Measurements from ENCODE around the gene GRM4.

The GRM4 gene

DNA sequence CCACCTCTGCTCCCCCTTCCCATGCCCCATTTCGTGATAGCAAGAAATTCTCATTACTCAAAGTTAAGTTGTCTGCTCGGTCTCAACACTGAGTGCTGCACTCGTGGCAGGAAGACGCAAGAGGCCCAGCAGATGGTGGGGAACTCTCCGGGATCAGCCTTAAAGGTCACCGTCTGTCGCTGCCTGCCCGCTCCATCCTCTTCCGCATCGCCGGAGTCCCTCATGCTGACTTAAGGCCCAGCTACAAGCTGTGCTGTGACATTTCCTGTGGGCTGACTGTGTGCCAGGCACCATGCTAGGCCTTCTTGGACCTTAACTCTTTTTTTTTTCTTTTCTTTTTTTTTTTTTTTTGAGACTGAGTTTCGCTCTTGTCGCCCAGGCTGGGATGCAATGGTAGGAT lies 17.8 kb downstream of the GRM4 start:
- TF ChIP-seq, protein P1, sequence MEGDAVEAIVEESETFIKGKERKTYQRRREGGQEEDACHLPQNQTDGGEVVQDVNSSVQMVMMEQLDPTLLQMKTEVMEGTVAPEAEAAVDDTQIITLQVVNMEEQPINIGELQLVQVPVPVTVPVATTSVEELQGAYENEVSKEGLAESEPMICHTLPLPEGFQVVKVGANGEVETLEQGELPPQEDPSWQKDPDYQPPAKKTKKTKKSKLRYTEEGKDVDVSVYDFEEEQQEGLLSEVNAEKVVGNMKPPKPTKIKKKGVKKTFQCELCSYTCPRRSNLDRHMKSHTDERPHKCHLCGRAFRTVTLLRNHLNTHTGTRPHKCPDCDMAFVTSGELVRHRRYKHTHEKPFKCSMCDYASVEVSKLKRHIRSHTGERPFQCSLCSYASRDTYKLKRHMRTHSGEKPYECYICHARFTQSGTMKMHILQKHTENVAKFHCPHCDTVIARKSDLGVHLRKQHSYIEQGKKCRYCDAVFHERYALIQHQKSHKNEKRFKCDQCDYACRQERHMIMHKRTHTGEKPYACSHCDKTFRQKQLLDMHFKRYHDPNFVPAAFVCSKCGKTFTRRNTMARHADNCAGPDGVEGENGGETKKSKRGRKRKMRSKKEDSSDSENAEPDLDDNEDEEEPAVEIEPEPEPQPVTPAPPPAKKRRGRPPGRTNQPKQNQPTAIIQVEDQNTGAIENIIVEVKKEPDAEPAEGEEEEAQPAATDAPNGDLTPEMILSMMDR (IDR thresholded peaks at IDR 0.05; ENCODE audit: insufficient read depth, missing control alignments): no peak
- DNase-seq (ENCODE audit: insufficient read length, low spot score) (no peak), FAIRE-seq (no peak)

DNA sequence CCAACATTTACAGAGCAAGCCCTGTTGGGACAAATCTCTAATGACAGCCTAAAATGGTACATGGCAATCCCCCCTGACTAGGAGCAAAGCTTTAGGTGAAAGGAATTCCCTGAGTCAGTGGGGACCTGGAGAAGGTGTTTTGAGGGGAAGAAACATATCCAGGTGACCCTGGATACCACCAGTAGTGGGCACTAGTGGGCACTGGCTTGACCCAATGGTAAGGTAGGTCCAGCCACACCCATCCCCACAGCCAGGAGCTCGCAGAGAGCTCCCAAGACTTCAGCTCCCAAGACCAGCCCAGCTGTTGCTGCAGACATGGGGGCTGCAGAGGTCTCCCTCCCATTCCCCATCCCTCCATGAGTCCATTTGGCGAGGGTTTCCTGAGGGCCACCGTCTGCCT lies 19.5 kb downstream of the GRM4 start:
- no peak for DNase-seq (ENCODE audit: insufficient read length, low spot score)
- no peak for FAIRE-seq
- TF ChIP-seq, protein P1 (IDR thresholded peaks at IDR 0.05; ENCODE audit: insufficient read depth, missing control alignments): no peak

DNA sequence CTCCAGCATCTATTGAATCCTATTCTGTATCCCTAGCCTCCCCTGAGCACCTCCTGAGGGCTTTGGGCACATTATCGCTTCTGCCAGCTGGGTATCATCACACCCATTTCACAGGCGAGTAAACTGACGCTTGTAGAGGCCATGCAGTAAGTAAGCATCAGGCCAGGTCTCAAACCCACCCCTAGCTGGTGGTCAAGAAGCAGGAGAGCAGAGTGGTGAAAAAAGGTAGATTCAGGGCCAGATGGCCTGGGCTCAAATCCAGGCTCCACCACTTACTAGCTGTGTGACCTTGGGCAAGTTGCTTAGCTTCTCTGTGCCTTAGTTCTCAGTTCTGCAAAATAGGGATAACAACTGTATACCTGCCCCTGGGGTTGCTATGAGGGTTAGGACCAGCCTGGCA lies 19.9 kb downstream of the GRM4 start:
- no peak for DNase-seq (ENCODE audit: insufficient read length, low spot score)
- FAIRE-seq: no peak
- TF ChIP-seq, protein P1 (IDR thresholded peaks at IDR 0.05; ENCODE audit: insufficient read depth, missing control alignments): no peak

DNA sequence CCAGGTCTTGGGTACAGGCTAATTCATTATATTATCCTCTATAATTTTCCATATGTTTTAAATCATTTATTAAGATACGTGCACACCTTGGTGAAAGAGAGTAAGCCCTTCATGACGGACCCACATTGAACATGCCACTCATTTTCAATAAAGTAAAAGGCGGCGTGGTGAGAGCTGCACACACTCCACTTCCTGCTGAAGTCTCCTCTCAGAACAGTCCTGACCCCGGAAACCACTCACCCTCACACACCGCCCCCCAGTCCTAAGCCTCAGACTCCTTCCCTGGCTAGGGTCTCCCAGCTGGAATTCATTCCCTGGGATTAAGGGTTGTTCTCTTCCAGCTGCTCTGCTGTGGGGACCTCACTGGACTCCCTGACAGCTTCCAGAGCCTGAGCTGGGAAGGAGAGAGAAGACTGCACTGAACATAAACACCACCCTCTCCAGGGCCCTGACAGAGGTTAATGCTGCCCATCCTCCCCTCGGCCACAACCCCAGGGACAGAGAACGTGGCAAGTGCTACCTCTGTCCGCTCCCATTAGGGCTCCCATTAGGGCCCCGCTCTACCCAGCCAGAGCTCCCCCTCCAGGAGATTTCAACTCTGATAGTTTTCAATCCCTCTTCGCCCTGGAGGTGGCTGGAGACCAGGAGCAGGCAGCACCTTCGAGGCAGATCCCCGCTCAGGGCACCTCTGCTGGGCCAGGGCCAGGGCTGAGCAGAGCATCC lies 24.8 kb downstream of the GRM4 start:
- no peak for DNase-seq (ENCODE audit: insufficient read length, low spot score)
- TF ChIP-seq, protein P1 (IDR thresholded peaks at IDR 0.05; ENCODE audit: insufficient read depth, missing control alignments): no peak
- no peak for FAIRE-seq

DNA sequence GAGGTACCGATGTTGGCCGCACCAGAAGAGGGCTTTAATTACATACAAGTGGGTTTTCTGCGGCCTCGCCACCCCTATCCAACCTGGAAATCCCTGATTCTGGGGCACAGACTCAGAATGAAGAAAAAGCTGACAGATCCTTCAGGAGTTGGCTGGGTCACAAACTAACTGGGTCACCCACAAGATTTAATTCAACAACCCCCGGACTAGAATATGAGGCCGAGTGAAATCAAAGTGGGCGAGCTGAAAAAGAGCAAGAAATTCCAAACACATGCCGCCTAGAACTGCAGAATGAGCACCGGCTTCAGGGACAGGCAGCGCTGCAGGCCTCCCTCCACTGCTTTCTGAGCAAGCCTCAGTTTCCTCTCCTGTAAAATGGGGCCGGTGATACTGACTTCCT lies 30.0 kb downstream of the GRM4 start:
- DNase-seq (ENCODE audit: insufficient read length, low spot score): no peak
- FAIRE-seq: no peak
- TF ChIP-seq, protein P1 (IDR thresholded peaks at IDR 0.05; ENCODE audit: insufficient read depth, missing control alignments): no peak

- FAIRE-seq: no peak
- TF ChIP-seq, protein P1 (IDR thresholded peaks at IDR 0.05; ENCODE audit: insufficient read depth, missing control alignments): no peak
- DNase-seq (ENCODE audit: insufficient read length, low spot score): no peak
These were observed 30.5 kb downstream of the GRM4 start for GRCh38 chr6:34115403-34115795.

- DNase-seq (ENCODE audit: insufficient read length, low spot score) (no peak), FAIRE-seq (no peak)
- TF ChIP-seq, protein P1 (IDR thresholded peaks at IDR 0.05; ENCODE audit: insufficient read depth, missing control alignments): no peak
These were observed 31.0 kb downstream of the GRM4 start for GRCh38 chr6:34114695-34115402.

Measured in D721Med (cell line).